ENCODE data around the gene RASGRP2.

The RASGRP2 gene

DNA sequence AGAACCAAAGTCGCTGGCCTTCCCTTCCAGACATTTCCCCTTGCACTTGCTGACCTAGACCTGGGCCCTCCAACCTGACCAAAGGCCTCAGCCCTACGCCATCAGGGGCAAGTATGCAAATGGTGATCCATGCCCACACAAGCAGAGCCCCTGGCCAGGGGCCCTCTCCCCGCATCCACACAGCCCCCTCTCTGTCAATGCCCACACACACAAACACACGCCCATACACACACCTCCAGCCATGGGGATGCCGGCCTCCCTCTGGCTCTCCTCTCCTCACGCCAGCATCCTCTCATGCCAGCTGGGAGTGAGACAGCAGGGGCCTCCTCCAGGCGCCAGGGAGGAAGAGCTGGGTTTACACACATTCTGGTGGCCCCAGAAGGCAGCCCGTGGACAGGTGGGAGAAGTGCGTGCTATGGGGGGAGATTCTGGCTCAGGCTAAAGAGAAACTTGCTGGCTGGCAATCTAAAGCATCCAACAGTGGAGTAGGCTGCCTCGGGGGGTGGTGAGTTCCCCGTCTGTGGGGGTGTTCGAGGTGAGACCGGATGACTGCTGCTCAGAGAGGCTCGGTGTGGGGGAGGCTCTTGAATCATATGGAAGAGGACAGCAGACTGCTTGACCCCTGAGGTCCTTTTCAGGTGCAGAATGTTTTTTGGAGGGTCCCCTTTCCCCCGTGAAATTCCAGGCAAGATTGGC lies 25.7 kb downstream of the RASGRP2 start:
- no peak for DNase-seq (ENCODE audit: low read depth)
- TF ChIP-seq, protein P1, sequence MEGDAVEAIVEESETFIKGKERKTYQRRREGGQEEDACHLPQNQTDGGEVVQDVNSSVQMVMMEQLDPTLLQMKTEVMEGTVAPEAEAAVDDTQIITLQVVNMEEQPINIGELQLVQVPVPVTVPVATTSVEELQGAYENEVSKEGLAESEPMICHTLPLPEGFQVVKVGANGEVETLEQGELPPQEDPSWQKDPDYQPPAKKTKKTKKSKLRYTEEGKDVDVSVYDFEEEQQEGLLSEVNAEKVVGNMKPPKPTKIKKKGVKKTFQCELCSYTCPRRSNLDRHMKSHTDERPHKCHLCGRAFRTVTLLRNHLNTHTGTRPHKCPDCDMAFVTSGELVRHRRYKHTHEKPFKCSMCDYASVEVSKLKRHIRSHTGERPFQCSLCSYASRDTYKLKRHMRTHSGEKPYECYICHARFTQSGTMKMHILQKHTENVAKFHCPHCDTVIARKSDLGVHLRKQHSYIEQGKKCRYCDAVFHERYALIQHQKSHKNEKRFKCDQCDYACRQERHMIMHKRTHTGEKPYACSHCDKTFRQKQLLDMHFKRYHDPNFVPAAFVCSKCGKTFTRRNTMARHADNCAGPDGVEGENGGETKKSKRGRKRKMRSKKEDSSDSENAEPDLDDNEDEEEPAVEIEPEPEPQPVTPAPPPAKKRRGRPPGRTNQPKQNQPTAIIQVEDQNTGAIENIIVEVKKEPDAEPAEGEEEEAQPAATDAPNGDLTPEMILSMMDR (IDR thresholded peaks at IDR 0.05; ENCODE audit: low read depth, low read length, missing control alignments) = no peak
- no peak overlapping the region for H3K4me3 ChIP-seq (ENCODE audit: low read depth, low read length)

- no peak overlapping the region for H3K4me3 ChIP-seq (ENCODE audit: low read depth, low read length)
- TF ChIP-seq, protein P1 (IDR thresholded peaks at IDR 0.05; ENCODE audit: low read depth, low read length, missing control alignments) = no peak
- no peak for DNase-seq (ENCODE audit: low read depth)
Observed at GRCh38 chr11:64717268-64717578, 26.7 kb downstream of the RASGRP2 start.

- H3K4me3 ChIP-seq (ENCODE audit: low read depth, low read length) = no peak overlapping the region
- TF ChIP-seq, protein P1 (IDR thresholded peaks at IDR 0.05; ENCODE audit: low read depth, low read length, missing control alignments) = no peak
- DNase-seq (ENCODE audit: low read depth) = no peak
Observed at GRCh38 chr11:64716473-64717267, 27.3 kb downstream of the RASGRP2 start.

- no peak overlapping the region for H3K4me3 ChIP-seq (ENCODE audit: low read depth, low read length)
- TF ChIP-seq, protein P1 (IDR thresholded peaks at IDR 0.05; ENCODE audit: low read depth, low read length, missing control alignments) = no peak
- no peak for DNase-seq (ENCODE audit: low read depth)
Observed at GRCh38 chr11:64715756-64716472, 28.0 kb downstream of the RASGRP2 start.

GRCh38 chr11:64715110-64715509 lies 28.8 kb downstream of the RASGRP2 start:
- no peak overlapping the region for H3K4me3 ChIP-seq (ENCODE audit: low read depth, low read length)
- TF ChIP-seq, protein P1 (IDR thresholded peaks at IDR 0.05; ENCODE audit: low read depth, low read length, missing control alignments) = no peak

DNA sequence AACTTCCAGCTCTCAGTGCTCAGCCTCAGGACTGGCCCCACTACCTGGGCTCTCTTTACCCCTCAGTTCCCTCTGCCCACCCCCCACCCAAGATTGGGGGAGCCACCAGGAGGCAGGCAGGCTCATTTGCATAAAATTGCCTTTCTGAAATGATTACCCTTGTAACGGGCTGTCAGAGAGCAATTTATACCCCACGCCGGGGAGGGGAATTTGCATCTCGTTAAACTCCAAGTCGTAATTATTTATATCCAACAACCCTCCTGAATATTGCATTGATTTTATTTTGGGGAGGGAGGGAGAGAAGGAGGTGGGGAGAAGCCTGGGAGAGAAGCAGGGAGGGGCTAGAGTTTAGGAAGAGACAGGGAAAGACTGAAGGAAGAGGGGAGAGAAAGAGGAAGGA lies 29.3 kb downstream of the RASGRP2 start:
- no peak overlapping the region for H3K4me3 ChIP-seq (ENCODE audit: low read depth, low read length)
- TF ChIP-seq, protein P1 (IDR thresholded peaks at IDR 0.05; ENCODE audit: low read depth, low read length, missing control alignments) = no peak

More at GRCh38 chr11:64715110-64715509, 28.8 kb downstream of the RASGRP2 start:
- no peak for DNase-seq (ENCODE audit: low read depth)

More for the DNA sequence above, 29.3 kb downstream of the RASGRP2 start:
- DNase-seq (ENCODE audit: low read depth) = no peak
